Endothelial cell of umbilical vein (primary cell): ENCODE data around the gene SLC25A40.

Source experiments
- CTCF ChIP-seq, 2 donors: IDR thresholded peaks; 1 replicate in 1 of 2; 2 replicates in 1 of 2; pipeline ENCODE4 v1.5.1; 2011; ENCODE audit warnings: low read length in 2 of 2, mild to moderate bottlenecking in 2 of 2, moderate library complexity in 2 of 2, control low read depth in 1 of 2, inconsistent platforms in 1 of 2, low read depth in 1 of 2; ENCODE audit not compliant: insufficient read depth in 1 of 2; ENCODE audit errors: extremely low read depth in 1 of 2
- EZH2 ChIP-seq: IDR thresholded peaks from 2 replicates; pipeline ENCODE4 v1.6.1; 2012; ENCODE audit warnings: borderline replicate concordance, low read depth, mild to moderate bottlenecking, moderate library complexity, low read length, inconsistent platforms; ENCODE audit not compliant: severe bottlenecking
- FOS ChIP-seq: IDR thresholded peaks from 2 replicates; pipeline ENCODE4 v1.6.1; 2011; ENCODE audit warnings: mild to moderate bottlenecking, low read length, moderate library complexity, borderline replicate concordance; ENCODE audit not compliant: insufficient read depth
- GATA2 ChIP-seq: IDR thresholded peaks from 2 replicates; pipeline ENCODE4 v1.7.0; 2011; ENCODE audit warnings: low read depth, mild to moderate bottlenecking, moderate library complexity, mixed read lengths, low read length; ENCODE audit not compliant: insufficient read length, insufficient read depth
- JUN ChIP-seq: IDR thresholded peaks from 2 replicates; pipeline ENCODE4 v1.6.1; 2011; ENCODE audit warnings: borderline replicate concordance, low read depth; ENCODE audit not compliant: insufficient read length, insufficient read depth
- MAX ChIP-seq: IDR thresholded peaks from 2 replicates; pipeline ENCODE4 v1.6.1; 2011; ENCODE audit not compliant: insufficient read depth, insufficient read length
- POLR2A ChIP-seq: IDR thresholded peaks from 2 replicates; pipeline ENCODE4 v1.6.1; 2012; ENCODE audit warnings: low read depth, mild to moderate bottlenecking, control low read depth, low read length
- POLR2AphosphoS5 ChIP-seq: IDR thresholded peaks from 2 replicates; pipeline ENCODE4 v1.6.1; 2012; ENCODE audit warnings: low read depth, mild to moderate bottlenecking, control low read depth, low read length, moderate library complexity; ENCODE audit not compliant: insufficient read depth

- TF ChIP-seq CTCF (IDR thresholded peaks at IDR 0.05; ENCODE audit: extremely low read depth in 1 of 2, insufficient read depth in 1 of 2, low read depth in 1 of 2, low read length in 2 of 2) (no peak), POLR2AphosphoS5 (no peak), POLR2A (no peak), EZH2 (no peak), MAX (no peak), JUN (no peak), FOS (no peak), GATA2 (no peak)
Measured at GRCh38 chr7:87872346-87872745, 3.8 kb downstream of the SLC25A40 start.
